Small intestine (tissue), 7 donors: Measurements from ENCODE around the gene FAM83G. TPM values are rescaled to one million over a fixed set of nuclear protein-coding genes. Genes with fewer than 3 reads are reported as not detected.
"Not testable (repeated sequence)": the region's sequence is repeated elsewhere in the genome, so short reads cannot be mapped to it uniquely, and the experiment has no call there.

Experiments used
- DNase-seq, 2 donors: peaks; one replicate each; pipeline versions ENCODE4 v3.0.0 to v3.0.0-alpha.2; 2013
- FAIRE-seq: peaks from 2 replicates; lab custom pipeline; 2012; peaks lifted over from hg19 to GRCh38; lab: Jason Lieb, UNC
- H3K27ac ChIP-seq, 3 donors: one replicate each; pipeline ENCODE4 v1.5.1; 2013; ENCODE audit warnings: low read length in 2 of 3, mild to moderate bottlenecking in 2 of 3, control low read depth in 1 of 3, inconsistent platforms in 1 of 3, low read depth in 1 of 3, moderate library complexity in 1 of 3
- H3K27me3 ChIP-seq, 3 donors: one replicate each; pipeline ENCODE4 v1.6.1; 2013; ENCODE audit warnings: low read length in 3 of 3, inconsistent platforms in 1 of 3; ENCODE audit not compliant: control insufficient read depth in 3 of 3, insufficient read depth in 3 of 3
- H3K36me3 ChIP-seq, 3 donors: one replicate each; pipeline ENCODE4 v1.6.1; 2013; ENCODE audit warnings: low read length in 3 of 3, inconsistent platforms in 1 of 3, low read depth in 1 of 3, mild to moderate bottlenecking in 1 of 3, moderate library complexity in 1 of 3; ENCODE audit not compliant: control insufficient read depth in 3 of 3, insufficient read depth in 2 of 3
- H3K4me1 ChIP-seq, 3 donors: one replicate each; pipeline ENCODE4 v1.6.1; 2013; ENCODE audit warnings: low read length in 2 of 3, inconsistent platforms in 1 of 3, low read depth in 1 of 3, mild to moderate bottlenecking in 1 of 3, moderate library complexity in 1 of 3; ENCODE audit not compliant: control insufficient read depth in 3 of 3, insufficient read depth in 2 of 3
- H3K4me3 ChIP-seq, 3 donors: one replicate each; pipeline ENCODE4 v1.5.1; 2013; ENCODE audit warnings: low read length in 3 of 3, control low read depth in 1 of 3, inconsistent platforms in 1 of 3, low read depth in 1 of 3, mild to moderate bottlenecking in 1 of 3, moderate library complexity in 1 of 3
- H3K9me3 ChIP-seq, 2 donors: one replicate each; pipeline ENCODE4 v1.6.1; 2013; ENCODE audit warnings: low read depth in 1 of 2, low read length in 1 of 2; ENCODE audit not compliant: control insufficient read depth in 2 of 2, insufficient read depth in 1 of 2
- WGBS, 3 donors: extraction: QIAGEN DNeasy Blood & Tissue Kit; methylation state at CpG; one replicate each; pipeline ENCODE4 v1.1.7; 2013; 5-methylcytosine and 5-hydroxymethylcytosine counted together
- polyA plus RNA-seq, 4 donors: library from polyadenylated mRNA; stranded (reverse) in 3 of 4; unstranded in 1 of 4; fragments of 200-250 nt in 3 of 4; fragments of 120-200 nt in 1 of 4; gene quantifications; one replicate each; pipeline versions ENCODE4 v1.2.1 to v1.2.3, GENCODE V29; 2013
- donor health status: healthy with polysubstance abuse.
- donor health status: control.
- donor health status: control.
- donor health status: Bipolar disorder and iron deficiency.
- donor health status: healthy.

Gene FAM83G
- polyA plus RNA-seq, 4 donors = 17.1 to 37.3 (median 29.1) TPM

DNA sequence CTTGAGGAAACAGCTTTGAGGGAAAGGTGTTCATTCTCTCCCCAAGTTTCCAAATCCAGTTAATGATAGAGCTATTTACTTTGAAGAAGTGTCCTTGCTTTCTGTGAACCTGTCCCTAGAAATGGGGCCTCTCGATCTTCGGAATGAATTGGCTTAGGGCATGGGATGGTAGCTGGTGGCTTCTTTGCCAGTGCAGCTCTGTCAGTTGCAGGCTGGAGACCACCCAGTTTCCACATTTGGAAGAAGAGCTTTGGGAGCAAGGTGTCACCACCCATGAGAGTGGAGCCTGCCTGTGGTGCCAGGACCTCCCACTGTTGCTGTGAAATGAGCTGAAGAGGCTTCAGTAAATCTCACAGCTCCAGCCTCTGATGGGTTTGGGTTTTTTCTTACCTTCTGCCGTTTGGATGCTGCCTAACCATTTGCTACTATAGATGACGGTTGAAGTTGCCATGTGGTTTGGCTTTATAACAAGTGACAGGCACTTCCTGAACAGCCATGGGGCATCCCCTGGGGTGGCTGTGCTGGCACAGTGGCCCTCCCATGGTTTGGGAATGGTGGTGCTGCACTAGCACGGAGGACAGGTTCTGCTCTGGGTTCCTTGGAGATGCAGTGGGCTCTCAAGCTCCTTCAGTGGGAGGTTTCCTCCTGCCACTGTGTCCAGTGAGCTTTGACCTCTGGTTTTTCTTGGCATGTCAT lies 72.1 kb downstream of the FAM83G start:
- no peaks in the 10 kb centered on the region for H3K4me1 ChIP-seq
- H3K27me3 ChIP-seq = no peaks in the 10 kb centered on the region
- FAIRE-seq = no peak
- peaks cover 7 to 41% (median 12%) of the 10 kb centered on the region in 3 donors for H3K36me3 ChIP-seq
- WGBS, 3 donors = 76 to 79% (median 78%) methylated on average over 5 of the region's 5 CpGs
- H3K4me3 ChIP-seq = no peak overlapping the region
- DNase-seq = no peak
- H3K9me3 ChIP-seq = no peaks in the 10 kb centered on the region
- H3K27ac ChIP-seq = no peak overlapping the region

- 91 to 92% (median 92%) methylated on average over 9 of the region's 9 CpGs for WGBS, 3 donors
- DNase-seq (no peak), FAIRE-seq (no peak)
- Histone ChIP-seq H3K4me3 (no peak overlapping the region), H3K9me3 (no peaks in the 10 kb centered on the region), H3K27ac (no peak overlapping the region), H3K4me1 (no peaks in the 10 kb centered on the region), H3K27me3 (no peaks in the 10 kb centered on the region), H3K36me3 (peaks cover 7 to 66% (median 17%) of the 10 kb centered on the region in 3 donors)
These were observed 75.9 kb downstream of the FAM83G start for GRCh38 chr17:18928628-18929125.

DNA sequence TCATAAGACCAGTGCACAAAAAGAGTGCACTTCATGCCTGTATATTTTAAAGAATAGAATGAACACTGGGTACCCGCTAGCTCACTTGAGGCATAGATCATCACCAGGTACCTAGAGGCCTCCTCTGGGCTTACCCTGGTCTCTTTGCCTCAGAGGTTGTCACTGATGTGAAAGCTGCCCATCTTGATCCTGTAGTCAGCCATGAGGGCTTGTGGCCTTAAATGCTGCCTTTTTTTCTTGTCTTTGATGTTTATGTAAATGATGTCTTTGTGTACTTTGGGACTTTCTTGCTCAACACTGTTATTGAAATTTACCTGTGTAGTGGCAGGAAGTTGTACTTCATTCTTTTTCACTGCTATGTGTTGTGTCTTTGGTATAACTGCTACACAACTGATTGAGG lies 79.4 kb downstream of the FAM83G start:
- H3K27me3 ChIP-seq = no peaks in the 10 kb centered on the region
- no peak overlapping the region for H3K4me3 ChIP-seq
- peaks cover 0 to 19% (median 12%) of the 10 kb centered on the region in 3 donors for H3K4me1 ChIP-seq
- peaks cover 3 to 51% (median 13%) of the 10 kb centered on the region in 3 donors for H3K36me3 ChIP-seq
- no peak overlapping the region for H3K27ac ChIP-seq
- FAIRE-seq (no peak), DNase-seq (no peak)
- H3K9me3 ChIP-seq = no peaks in the 10 kb centered on the region
- WGBS, 3 donors = 98 to 100% (median 100%) methylated on average over 1 of the region's 1 CpG

GRCh38 chr17:18922596-18922995 lies 82.0 kb downstream of the FAM83G start:
- H3K36me3 ChIP-seq = peaks cover 0 to 52% (median 12%) of the 10 kb centered on the region in 3 donors
- WGBS, 3 donors = 91 to 95% (median 94%) methylated on average over 6 to 7 of the region's 7 CpGs
- H3K4me3 ChIP-seq, DNase-seq, H3K27me3 ChIP-seq, FAIRE-seq, H3K9me3 ChIP-seq: not testable (repeated sequence)
- H3K4me1 ChIP-seq = peaks cover 4 to 27% (median 17%) of the 10 kb centered on the region in 3 donors
- peak overlapping the region in 2 of 3 donors; percentile 30 to 59 for H3K27ac ChIP-seq

DNA sequence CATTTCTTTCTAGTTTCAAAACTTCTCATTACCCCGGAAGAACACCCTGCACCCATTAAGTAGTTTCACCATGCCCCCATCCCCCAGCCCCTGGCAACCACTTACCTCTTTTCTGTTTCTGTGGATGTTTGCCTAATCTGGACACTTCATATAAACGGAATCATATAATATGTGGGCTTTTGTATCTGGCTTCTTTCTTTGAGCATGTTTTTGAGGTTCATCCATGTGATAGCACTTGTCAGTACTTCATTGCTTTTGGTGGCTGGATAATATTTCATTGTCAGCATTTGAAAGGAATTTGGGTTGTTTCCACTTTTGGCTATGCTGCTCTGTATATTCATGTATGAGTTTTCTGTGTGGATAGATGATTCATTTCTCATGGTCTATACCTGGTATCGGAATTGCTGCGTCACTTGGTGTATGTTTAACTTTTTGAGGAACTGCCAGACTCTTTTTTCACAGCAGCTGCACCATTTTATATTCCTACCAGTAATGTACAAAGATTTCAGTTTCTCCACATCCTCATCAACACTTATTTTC lies 82.6 kb downstream of the FAM83G start:
- no peaks in the 10 kb centered on the region for H3K9me3 ChIP-seq
- no peaks in the 10 kb centered on the region for H3K27me3 ChIP-seq
- H3K36me3 ChIP-seq = peaks cover 0 to 53% (median 13%) of the 10 kb centered on the region in 3 donors
- H3K27ac ChIP-seq = peak overlapping the region in 2 of 3 donors; percentile 41 to 59
- FAIRE-seq (no peak), DNase-seq (peak; percentile 59 to 67)
- H3K4me1 ChIP-seq = peaks cover 4 to 27% (median 17%) of the 10 kb centered on the region in 3 donors
- 42 to 50% (median 47%) methylated on average over 4 of the region's 4 CpGs for WGBS, 3 donors
- H3K4me3 ChIP-seq = no peak overlapping the region

DNA sequence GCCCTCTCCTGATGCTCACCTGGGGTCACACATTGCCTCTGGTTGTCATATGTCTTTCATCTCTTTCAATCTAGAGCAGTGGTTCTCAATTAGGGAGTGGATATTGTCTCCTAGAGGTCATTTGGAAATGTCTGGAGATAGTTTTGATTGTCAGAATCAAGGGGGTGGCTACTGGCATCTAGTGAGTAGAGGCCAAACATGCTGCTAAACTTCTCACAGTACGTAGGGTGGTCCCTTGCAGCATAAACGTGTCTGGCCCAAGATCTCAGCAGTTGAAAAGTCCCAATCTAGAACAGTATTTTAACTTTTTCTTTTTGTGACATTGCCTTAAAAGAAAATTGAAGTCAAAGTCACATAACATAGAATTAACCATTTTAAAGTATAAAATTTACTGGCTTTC lies 83.1 kb downstream of the FAM83G start:
- H3K4me1 ChIP-seq = peaks cover 4 to 27% (median 17%) of the 10 kb centered on the region in 3 donors
- peak overlapping the region in 2 of 3 donors; percentile 46 to 79 for H3K27ac ChIP-seq
- FAIRE-seq (no peak), DNase-seq (no peak)
- WGBS, 3 donors = 58 to 87% (median 80%) methylated on average over 2 of the region's 2 CpGs
- H3K27me3 ChIP-seq = no peaks in the 10 kb centered on the region
- no peaks in the 10 kb centered on the region for H3K9me3 ChIP-seq
- no peak overlapping the region for H3K4me3 ChIP-seq
- peaks cover 0 to 50% (median 14%) of the 10 kb centered on the region in 3 donors for H3K36me3 ChIP-seq

DNA sequence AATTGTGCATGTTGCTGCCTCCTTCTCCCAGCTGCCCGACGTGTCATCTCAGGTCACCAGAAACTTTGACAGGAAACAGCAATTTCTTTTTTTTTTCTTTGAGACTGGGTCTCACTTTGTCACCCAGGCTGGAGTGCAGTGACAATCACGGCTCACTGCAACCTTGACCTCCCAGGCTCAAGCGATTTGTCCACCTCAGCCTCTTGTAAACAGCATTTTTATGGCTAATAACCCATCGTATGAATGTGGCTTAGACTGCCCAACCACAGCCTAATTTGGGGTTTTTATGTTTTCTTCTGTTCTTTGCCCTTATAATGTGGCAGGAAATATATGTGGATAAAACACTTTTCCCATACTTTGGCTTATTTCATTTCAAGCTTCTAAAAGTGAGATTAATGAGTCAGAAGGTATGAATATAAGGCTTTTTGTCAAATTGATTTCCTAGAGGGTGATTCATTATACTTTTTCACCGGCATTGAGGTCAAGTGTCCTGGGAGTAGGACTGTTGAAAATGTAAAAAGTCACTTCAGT lies 83.6 kb downstream of the FAM83G start:
- H3K36me3 ChIP-seq = peaks cover 0 to 52% (median 14%) of the 10 kb centered on the region in 3 donors
- no peaks in the 10 kb centered on the region for H3K9me3 ChIP-seq
- H3K4me1 ChIP-seq = peaks cover 4 to 27% (median 17%) of the 10 kb centered on the region in 3 donors
- WGBS, 3 donors = 15 to 29% (median 28%) methylated on average over 6 of the region's 6 CpGs
- H3K27ac ChIP-seq = peak overlapping the region in 2 of 3 donors; percentile 46 to 79
- DNase-seq (no peak), FAIRE-seq (no peak)
- H3K4me3 ChIP-seq = no peak overlapping the region
- no peaks in the 10 kb centered on the region for H3K27me3 ChIP-seq

GRCh38 chr17:18919963-18920362 lies 84.6 kb downstream of the FAM83G start:
- FAIRE-seq = no peak
- 25 to 62% (median 38%) methylated on average over 6 of the region's 6 CpGs for WGBS, 3 donors

More at GRCh38 chr17:18919963-18920362, 84.6 kb downstream of the FAM83G start:
- Histone ChIP-seq H3K4me3 (no peak overlapping the region), H3K36me3 (peaks cover 0 to 54% (median 9%) of the 10 kb centered on the region in 3 donors), H3K27me3 (no peaks in the 10 kb centered on the region), H3K9me3 (no peaks in the 10 kb centered on the region), H3K27ac (peak overlapping the region in 2 of 3 donors; percentile 9 to 63), H3K4me1 (peaks cover 4 to 27% (median 17%) of the 10 kb centered on the region in 3 donors)
- peak; percentile 70 to 86 for DNase-seq
